TTC549 (cell line): Measurements from ENCODE around the gene KLK11.

ENCODE experiments used
- FAIRE-seq: peaks from 2 replicates; lab custom pipeline; 2012; peaks lifted over from hg19 to GRCh38; lab: Jason Lieb, UNC

The KLK11 gene

DNA sequence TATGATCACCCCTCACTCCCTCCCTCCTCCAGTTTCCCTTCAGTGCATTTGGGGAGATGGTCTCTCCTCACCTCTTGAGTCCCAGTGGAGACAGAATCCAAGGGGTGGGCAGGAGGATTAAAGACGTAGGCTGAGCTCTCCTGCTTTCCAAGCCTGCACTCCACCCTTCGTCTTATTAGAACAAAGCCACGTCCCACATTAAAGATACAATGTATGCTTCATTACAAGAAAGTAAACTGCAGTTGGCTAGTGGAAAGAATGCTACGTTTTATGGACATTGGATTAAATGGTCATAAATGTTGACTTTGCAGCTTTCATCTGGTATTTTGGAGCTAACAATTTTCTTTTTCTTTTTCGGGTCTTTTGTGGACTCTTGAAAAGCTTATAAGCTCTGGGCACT, 1.5 kb upstream of the KLK11 start:
- FAIRE-seq = no peak

DNA sequence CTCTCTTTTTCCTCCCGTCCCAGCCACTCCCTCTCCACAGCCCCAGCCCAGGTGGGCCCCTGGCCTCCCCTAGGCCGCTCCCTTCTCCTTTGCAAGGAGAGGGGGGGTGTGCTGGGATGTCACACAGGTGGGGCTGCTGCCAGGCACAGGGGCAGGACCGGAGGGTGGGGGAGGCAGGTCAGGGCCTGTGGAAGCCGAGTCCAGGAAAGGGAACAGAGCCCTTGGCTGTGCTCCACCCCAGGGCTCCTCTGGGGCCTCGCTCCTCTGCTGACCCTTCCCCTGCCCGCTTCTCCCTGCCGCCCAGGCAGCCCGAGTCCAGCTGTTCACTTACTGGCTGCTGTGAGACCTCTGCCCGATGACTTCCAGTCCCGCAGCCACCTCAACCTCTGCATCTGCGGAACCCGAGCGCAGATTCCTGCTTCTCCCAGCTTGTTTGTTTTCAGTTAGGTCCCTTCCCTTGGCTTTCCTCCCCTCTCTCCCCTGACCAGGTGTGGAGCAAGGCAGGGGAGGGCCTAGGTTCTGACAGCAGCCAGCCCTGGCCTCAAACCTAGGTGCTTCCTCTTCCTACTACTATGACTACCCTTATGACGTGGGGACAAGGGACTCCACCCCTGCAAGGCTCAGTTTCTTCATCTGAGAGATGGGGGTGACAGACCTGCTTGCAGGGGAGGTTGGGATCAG, 850 bp upstream of the KLK11 start:
- FAIRE-seq = no peak

DNA sequence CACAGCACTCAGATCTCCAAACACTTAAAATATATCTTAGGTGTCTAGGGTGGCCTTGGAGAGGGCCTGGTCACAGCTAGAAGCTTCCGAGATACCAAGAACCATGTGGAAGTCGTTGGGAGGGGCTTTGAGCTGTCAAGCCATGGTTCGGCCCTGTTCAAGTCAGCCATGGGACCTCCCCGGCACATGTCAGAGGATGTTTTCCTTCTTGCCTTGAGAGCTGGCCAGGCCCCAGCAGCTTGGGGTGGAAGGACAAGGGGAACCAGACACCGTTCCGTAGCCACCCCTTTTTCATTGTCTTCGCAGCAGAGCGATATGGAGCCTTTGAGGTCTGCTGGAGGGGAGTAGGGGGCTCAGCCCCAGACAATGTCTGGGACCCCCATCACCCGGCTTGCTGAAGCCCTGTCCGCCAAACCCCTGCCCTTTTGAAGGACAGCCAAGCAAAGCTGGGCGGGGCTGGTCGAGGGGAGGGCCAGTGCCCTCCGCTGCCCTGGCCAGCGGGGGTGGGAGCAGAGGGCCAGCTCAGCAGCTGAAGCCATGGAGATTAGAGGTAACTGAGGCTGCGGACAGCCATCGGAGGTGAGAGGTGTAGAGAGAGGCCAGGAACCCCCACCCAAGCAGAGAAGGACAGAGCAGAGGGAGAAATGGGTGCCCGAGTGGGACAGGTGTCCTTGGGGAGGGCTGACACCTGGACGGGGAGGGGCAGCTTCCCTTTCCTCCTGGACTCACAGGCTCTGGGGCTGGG, 435 bp downstream of the KLK11 start:
- no peak for FAIRE-seq

DNA sequence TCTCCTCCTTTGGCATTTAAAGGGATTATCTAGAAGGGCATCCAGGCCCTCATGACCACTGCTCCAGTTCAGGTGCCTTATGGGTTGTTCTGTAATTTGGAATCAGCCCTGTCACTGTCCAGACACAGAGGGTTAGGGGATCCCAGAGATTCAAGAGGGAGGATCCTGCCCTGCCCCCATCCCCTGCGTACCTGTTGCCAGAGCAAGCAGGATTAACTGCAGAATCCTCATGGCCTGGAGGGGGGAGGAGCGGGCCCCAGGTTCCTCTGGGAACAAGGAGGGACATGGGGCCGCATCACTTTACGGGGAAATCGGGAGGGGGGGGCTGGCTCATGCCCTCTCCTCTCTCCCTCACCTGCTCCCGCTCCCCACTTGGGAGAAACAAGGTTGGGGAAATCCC, 1.0 kb downstream of the KLK11 start:
- no peak for FAIRE-seq

- no peak for FAIRE-seq
Measured at GRCh38 chr19:51024924-51025323, 1.5 kb downstream of the KLK11 start.

- FAIRE-seq = no peak
Measured at GRCh38 chr19:51023946-51024345, 2.5 kb downstream of the KLK11 start.

DNA sequence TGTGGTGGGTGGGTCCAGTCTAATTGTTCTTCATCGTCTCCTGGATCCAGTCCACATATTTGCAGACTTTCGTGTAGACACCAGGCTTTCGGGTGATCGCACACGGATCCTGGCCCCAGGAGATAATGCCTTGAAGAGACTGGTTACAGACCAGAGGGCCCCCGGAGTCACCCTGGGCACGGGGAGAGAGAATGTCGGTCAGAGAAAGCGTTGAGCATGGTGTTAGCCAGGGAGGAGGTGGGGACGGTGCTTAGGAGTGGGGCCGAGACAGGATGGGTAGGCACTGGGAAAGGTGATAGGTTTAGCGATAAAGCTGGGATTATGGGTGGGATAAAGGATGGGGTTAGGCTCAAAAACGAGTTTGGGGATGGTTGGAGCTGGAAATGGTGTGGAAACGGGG, 3.9 kb downstream of the KLK11 start:
- no peak for FAIRE-seq

DNA sequence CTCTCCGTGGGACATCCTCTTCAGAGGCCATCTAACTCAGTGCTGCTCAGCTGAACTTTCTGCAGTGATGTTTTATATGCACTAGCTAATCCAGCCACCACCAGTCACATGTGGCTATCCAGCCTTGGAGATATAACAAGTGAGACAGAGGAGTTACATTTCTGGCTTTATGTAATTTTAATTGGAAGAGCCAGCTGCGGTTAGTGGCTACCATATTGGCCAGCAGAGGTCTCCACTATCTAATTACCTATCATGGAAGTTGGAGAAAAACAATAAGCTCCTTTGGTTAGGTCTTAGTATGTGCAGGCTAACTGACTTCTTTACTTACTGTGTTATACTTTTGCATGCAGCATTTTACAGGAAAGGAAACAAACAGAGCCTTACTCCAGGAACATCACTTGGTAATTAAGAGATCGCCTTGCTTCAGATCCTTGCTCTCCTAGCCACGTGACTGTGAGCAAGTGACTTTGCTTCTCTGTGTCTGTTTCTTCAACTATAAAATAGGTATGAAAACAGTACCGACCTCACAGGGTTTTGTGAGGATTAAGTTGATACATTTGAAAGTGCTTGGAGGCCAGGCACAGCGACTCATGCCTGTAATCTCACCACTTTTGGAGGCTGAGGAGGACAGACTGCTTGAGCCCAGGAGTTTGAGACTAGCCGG, 5.3 kb downstream of the KLK11 start:
- peak; percentile 85 for FAIRE-seq

GRCh38 chr19:51019544-51019925, 6.9 kb downstream of the KLK11 start, which contains the start of gene KLK10:
TSS of gene KLK10 (minus strand) at chr19:51019709. CDS start at chr19:51019130, 579 bp downstream.
- no peak for FAIRE-seq

DNA sequence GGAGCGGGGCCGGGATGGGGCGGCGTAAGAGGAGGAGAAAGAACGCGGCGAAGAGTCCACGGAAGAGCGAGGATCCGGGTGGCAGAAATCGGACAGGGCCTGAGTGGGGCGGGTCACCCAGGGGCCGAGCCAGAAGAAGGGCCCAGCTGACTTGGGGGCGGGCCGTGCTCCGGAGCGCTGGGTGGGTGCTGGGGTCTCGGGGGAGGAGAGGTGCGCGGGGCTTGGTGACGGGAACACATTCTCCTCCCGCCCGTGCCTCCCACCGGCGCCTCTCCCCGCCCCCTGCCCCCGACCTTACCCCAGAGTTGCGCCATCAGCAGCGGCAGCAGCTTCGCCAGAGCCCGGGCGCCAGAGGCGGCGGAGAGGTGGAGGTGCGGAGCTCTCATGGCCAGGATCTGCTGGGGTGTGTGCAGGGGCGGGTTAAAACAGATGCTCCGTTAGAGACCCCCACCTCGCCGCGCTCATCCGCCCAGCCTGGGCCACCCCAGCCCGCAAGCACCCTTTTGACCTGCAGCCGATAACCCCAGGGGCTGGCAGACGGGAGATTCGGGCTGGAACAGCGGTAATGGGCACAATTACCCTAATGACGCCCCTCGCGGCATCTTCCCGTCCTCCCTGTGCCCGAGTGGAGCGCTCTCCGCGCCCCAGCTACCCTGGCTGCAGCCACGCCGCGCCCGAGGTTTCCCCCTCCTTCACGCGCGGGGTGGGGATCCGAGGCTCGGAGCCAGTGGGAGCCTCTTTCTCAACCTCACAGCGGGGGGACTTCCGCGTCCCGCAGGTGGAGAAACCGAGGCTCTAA, 7.5 kb downstream of the KLK11 start:
- no peak for FAIRE-seq

DNA sequence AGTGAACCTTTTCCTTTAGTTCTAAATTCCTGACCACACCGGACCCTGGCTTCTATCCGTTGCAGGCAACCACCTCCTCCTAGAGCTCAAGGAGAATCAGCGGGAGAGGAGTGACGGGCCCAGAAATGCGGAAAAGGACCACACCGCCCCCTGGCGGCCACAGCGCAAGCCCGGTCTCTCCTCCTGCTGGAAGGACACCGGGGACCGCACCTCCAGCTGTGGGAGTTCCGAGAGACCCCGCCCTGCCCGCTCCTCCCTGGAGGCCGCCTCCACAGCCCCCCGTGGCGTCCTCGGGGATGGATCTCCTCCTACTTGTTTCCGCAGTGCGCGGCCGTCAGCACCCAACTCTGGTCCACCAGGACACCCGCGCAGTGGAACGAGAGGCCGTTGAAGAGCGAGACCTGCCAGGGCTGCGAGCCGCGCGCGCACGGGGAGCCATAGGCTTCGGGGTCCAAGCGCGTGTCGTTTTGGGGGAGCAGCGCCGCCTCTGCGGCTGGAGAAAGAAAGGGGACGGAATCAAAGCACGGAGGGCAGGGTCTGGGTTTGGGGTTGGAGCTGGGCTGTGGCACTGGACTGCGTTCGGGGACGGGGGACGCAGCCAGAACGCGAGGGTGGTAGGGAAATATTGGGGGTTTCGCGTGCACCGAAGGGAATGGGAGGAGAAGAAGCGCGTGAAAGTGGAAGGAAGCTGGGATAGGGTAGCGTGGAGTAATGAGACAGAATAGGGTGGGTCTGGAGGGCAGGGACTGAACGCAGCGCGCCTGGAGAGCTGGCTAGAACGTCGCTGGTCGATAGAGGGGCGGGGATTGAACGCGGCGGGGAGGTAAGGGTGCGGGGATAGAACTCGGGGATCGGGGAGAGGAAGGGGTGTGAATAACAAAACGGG, 9.4 kb downstream of the KLK11 start:
- no peak for FAIRE-seq

GRCh38 chr19:51015691-51016267, 10.6 kb downstream of the KLK11 start:
- FAIRE-seq = no peak

DNA sequence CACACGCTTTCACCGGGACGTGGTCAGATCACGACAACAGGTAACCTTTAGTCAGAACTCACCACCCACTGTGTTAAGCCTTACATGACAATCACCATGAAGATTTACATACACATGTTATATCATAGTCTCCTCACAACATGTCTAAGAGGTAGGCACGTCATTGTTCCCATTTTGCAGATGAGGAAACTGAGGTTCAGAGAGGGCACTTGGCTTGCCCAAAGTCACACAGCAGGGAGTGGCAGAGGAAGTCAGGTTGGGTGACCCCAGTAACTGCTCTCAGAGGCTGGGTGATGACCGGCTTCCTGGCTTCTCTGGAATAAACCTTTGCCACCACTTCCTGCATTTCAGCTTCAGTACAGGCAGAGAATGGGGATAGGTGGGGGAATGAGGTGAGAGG, 12.2 kb downstream of the KLK11 start:
- no peak for FAIRE-seq

DNA sequence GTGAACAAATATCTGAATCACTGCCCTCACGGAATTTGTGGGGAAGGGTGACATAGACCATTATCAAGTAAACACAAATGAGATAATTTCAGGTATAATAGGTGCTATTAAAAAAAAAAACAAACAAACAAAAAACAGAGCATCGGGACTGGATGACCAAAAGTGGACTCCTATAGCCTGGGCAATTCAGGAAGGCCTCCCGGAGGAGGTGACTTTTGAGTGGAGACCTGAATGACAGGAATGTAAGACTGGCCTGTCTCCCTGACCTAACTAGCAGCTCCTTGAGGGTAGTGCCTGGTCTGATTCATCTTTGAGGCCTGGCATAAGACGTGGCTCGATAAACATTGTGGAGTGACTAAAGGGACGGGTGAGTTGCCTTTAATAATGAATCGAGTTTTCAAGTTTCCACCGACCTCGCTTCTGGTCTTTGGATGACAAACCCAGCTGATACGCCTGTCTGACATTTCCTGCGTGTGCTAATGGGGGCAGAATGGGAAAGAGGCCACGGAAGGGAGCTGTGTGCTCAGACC, 13.7 kb downstream of the KLK11 start:
- no peak for FAIRE-seq

GRCh38 chr19:51010066-51010795, 16.2 kb downstream of the KLK11 start:
- no peak for FAIRE-seq

DNA sequence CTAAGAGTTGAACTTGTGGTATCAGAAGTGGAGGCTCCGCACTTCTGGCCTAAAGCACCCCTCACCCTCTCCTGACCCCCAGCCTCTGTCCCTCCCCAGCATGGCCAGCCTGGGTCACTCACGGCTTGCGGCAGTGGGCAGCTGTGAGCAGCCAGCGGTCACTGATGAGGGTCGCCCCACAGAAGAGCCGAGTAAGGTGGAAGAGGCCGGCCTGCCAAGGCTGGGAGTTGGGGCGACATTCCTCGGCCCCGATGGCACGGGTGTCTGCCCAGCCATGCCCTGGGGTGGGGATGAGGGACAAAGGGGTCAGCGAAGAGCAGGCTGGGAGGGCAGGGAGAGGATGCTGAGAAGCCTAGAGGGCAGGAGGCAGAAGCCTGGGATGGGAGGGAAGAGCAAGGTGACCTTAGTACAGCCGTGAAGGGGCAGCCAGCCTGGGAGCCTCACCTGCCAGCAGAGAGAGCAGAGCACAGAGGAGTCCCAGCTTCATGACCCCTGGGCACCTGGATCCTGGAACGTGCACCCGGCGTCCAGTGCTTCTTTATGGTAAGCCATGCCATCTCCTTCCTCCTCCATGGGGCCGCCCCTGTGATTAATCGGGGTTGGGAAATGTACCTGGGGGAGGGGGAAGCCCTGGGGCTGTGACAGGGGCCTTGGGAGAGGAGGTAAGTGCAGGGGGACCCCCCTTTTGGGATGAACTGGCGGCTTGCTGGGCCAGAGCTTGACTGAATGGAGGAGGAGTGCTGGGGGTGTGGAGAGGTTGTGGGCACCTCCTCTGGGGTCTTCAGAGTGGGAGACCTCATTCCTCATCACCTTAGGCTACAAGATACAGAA, 17.1 kb downstream of the KLK11 start:
- no peak for FAIRE-seq

- no peak for FAIRE-seq
Measured at GRCh38 chr19:51007488-51007887, 18.9 kb downstream of the KLK11 start.

GRCh38 chr19:51006406-51006805, 20.0 kb downstream of the KLK11 start:
- no peak for FAIRE-seq

DNA sequence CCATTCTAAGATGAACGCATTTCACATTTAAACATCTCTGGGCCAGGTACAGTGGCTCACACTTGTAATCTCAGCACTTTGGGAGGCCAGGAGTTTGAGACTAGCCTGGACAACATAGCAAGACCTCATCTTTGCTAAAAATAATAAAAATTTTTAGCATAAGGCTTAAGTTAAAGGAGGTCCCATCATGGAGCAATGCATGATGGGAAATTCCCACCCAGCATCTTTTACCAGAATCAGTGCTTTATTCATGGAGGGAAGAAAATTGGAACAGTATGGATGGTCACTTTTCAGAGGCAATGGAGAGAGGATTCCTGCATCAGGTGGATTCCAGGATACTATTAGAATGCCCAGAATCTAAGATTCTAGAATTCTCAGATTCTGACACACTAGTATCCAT, 21.2 kb downstream of the KLK11 start:
- no peak for FAIRE-seq
